ENCODE data around the gene TM4SF1. TPM values are rescaled to one million over a fixed set of nuclear protein-coding genes. Genes with fewer than 3 reads are reported as not detected.

TM4SF1 gene
- total RNA-seq, 4 donors from 2014 or later: 21.3 to 109 (median 32.3) TPM

DNA sequence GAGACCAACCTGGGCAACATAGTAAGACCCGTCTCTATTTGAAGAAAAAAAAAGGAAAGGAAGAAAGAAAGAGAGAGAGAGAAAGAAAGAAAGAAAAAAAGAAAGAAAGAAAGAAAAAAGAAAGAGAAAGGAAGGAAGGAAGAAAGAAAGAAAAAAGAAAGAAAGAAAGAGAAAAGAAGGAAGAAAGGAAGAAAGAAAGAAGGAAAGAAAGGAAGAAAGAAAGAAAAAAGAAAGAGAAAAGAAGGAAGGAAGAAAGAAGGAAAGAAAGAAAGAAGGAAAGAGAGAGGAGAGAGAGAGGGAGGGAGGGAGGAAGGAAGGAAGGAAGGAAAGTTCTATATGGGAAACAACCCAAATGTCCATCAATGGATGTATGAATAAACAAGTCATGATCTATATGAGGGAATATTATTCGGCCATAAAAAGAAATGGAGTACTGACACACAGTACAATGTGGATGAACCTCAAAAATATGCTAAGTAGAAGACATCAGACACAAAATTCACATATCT is 28.8 kb upstream of the TM4SF1 start:
- no peak for DNase-seq

DNA sequence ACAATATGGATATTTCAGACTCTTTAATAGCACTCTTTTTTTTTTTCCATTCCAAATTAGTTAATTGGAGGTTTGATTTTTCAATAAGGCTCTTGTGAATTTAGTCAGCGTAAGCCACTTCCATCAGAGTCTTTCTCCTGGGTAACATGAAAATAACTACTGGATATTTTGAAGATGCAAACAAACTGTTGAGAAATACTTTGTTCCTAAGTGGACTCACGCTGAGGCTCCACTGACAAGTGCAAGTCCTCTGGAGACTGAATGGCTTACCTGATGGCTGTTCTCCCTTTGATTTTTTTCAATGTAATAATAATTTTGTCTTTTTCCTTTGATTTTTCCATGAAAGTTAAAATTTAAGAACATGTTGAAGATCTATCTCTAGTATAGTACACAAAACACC is 26.0 kb upstream of the TM4SF1 start:
- H3K27me3 ChIP-seq: no peaks in the 10 kb centered on the region
- H3K4me1 ChIP-seq: peaks cover 0 to 15% (median 10%) of the 10 kb centered on the region in 4 donors
- TF ChIP-seq EP300 (IDR thresholded peaks at IDR 0.05; ENCODE audit: low read depth) (no peak), POLR2A (IDR thresholded peaks at IDR 0.05) (no peak), POLR2AphosphoS5 (IDR thresholded peaks at IDR 0.05) (no peak)
- TF ChIP-seq, protein P1, sequence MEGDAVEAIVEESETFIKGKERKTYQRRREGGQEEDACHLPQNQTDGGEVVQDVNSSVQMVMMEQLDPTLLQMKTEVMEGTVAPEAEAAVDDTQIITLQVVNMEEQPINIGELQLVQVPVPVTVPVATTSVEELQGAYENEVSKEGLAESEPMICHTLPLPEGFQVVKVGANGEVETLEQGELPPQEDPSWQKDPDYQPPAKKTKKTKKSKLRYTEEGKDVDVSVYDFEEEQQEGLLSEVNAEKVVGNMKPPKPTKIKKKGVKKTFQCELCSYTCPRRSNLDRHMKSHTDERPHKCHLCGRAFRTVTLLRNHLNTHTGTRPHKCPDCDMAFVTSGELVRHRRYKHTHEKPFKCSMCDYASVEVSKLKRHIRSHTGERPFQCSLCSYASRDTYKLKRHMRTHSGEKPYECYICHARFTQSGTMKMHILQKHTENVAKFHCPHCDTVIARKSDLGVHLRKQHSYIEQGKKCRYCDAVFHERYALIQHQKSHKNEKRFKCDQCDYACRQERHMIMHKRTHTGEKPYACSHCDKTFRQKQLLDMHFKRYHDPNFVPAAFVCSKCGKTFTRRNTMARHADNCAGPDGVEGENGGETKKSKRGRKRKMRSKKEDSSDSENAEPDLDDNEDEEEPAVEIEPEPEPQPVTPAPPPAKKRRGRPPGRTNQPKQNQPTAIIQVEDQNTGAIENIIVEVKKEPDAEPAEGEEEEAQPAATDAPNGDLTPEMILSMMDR (IDR thresholded peaks at IDR 0.05): no peak
- in situ Hi-C loops (cut with MboI; ENCODE audit: low pct_ligation_motif_present in 1 of 4, low pct_unique_long_range_greater_than_20kb in 1 of 4, low sequenced_read_pairs in 3 of 4) (no loop called here), intact Hi-C loops (cut with DNase I; ENCODE audit: low total_unique reads) (no loop called here)
- H3K9me3 ChIP-seq: no peaks in the 10 kb centered on the region
- DNase-seq: no peak
- H3K27ac ChIP-seq: no peak overlapping the region
- H3K36me3 ChIP-seq: no peaks in the 10 kb centered on the region
- 96 to 100% methylated on average over 2 of the region's 2 CpGs for WGBS, 2 donors (ENCODE audit: low coverage in 1 of 2)
- H3K4me3 ChIP-seq: no peak overlapping the region

More for the DNA sequence above, 28.8 kb upstream of the TM4SF1 start:
- Histone ChIP-seq H3K4me1 (peaks cover 0 to 10% (median 6%) of the 10 kb centered on the region in 4 donors), H3K27me3 (no peaks in the 10 kb centered on the region), H3K27ac (no peak overlapping the region), H3K4me3 (no peak overlapping the region), H3K36me3 (no peaks in the 10 kb centered on the region), H3K9me3 (no peaks in the 10 kb centered on the region)
- WGBS, 2 donors (ENCODE audit: low coverage in 1 of 2): 87 to 88% methylated on average over 2 of the region's 2 CpGs
- TF ChIP-seq POLR2A (IDR thresholded peaks at IDR 0.05) (no peak), POLR2AphosphoS5 (IDR thresholded peaks at IDR 0.05) (no peak), EP300 (IDR thresholded peaks at IDR 0.05; ENCODE audit: low read depth) (no peak)
- TF ChIP-seq, protein P1 (IDR thresholded peaks at IDR 0.05): no peak
- intact Hi-C loops (cut with DNase I; ENCODE audit: low total_unique reads) (no loop called here), in situ Hi-C loops (cut with MboI; ENCODE audit: low pct_ligation_motif_present in 1 of 4, low pct_unique_long_range_greater_than_20kb in 1 of 4, low sequenced_read_pairs in 3 of 4) (no loop called here)

DNA sequence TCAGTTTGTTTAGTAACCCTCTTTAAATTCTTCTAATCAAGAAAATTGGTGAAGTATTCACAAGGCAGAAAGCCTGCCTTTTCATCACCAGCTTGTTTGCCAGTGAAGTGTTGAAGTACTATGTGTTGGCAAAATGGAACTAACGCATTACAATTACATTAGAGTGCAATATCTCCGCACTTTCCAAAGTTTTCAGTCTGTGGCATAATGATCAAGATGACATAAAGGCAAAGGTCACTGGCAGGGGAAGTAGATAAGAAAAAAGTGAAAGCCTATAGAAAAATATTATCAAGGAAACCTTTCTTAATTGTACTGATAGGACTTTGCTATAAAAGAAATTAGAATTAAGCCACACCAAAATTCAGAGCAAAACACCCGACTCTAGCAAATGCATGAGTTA is 25.0 kb upstream of the TM4SF1 start:
- in situ Hi-C loops (cut with MboI; ENCODE audit: low pct_ligation_motif_present in 1 of 4, low pct_unique_long_range_greater_than_20kb in 1 of 4, low sequenced_read_pairs in 3 of 4): no loop called here
- Histone ChIP-seq H3K27ac (no peak overlapping the region), H3K9me3 (no peaks in the 10 kb centered on the region), H3K27me3 (no peaks in the 10 kb centered on the region), H3K4me3 (no peak overlapping the region), H3K36me3 (no peaks in the 10 kb centered on the region), H3K4me1 (peaks cover 0 to 15% (median 10%) of the 10 kb centered on the region in 4 donors)
- intact Hi-C loops (cut with DNase I; ENCODE audit: low total_unique reads): no loop called here
- TF ChIP-seq POLR2A (IDR thresholded peaks at IDR 0.05) (no peak), POLR2AphosphoS5 (IDR thresholded peaks at IDR 0.05) (no peak), EP300 (IDR thresholded peaks at IDR 0.05; ENCODE audit: low read depth) (no peak)
- TF ChIP-seq, protein P1 (IDR thresholded peaks at IDR 0.05): no peak
- DNase-seq: no peak
- WGBS, 2 donors (ENCODE audit: low coverage in 1 of 2): 71 to 76% methylated on average over 3 of the region's 3 CpGs

DNA sequence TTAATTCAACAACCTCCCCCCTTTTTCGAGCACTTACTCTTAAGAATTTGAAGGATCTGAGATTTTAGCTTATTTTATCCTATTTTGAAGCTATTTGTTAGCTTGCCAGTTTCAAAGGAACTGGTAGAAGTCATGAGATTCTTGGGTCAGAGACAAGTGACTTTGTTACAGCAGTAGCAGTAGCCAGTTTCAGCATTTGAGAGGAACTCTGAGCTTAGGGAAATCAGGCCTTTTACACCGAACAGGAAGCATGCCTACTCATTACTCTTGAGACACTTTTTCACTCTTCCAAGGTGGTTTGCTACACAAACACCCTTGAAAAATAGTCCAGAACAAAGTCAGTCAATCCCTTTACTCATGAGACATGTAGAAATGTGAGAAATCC is 24.5 kb upstream of the TM4SF1 start:
- 40 to 65% methylated on average over 1 to 2 of the region's 2 CpGs for WGBS, 2 donors (ENCODE audit: low coverage in 1 of 2)
- intact Hi-C loops (cut with DNase I; ENCODE audit: low total_unique reads) (no loop called here), in situ Hi-C loops (cut with MboI; ENCODE audit: low pct_ligation_motif_present in 1 of 4, low pct_unique_long_range_greater_than_20kb in 1 of 4, low sequenced_read_pairs in 3 of 4) (no loop called here)
- TF ChIP-seq, protein P1 (IDR thresholded peaks at IDR 0.05): no peak
- TF ChIP-seq POLR2A (IDR thresholded peaks at IDR 0.05) (no peak), EP300 (IDR thresholded peaks at IDR 0.05; ENCODE audit: low read depth) (no peak), POLR2AphosphoS5 (IDR thresholded peaks at IDR 0.05) (no peak)
- H3K4me3 ChIP-seq: no peak overlapping the region
- no peak overlapping the region for H3K27ac ChIP-seq
- H3K4me1 ChIP-seq: peaks cover 0 to 15% (median 10%) of the 10 kb centered on the region in 4 donors
- H3K27me3 ChIP-seq: no peaks in the 10 kb centered on the region
- no peak for DNase-seq
- no peaks in the 10 kb centered on the region for H3K9me3 ChIP-seq
- no peaks in the 10 kb centered on the region for H3K36me3 ChIP-seq

Measured in transverse colon (tissue), 4 donors.